ENCODE results near the gene ZCCHC7.

The ZCCHC7 gene

GRCh38 chr9:37218800-37219425, 98.5 kb downstream of the ZCCHC7 start:
- Histone ChIP-seq H3K9me3 (no peaks in the 10 kb centered on the region), H3K4me3 (ENCODE audit: low read depth in 1 of 2, low read length in 1 of 2) (no peak overlapping the region), H3K27ac (no peak overlapping the region), H3K27me3 (no peaks in the 10 kb centered on the region), H3K36me3 (no peaks in the 10 kb centered on the region), H3K4me1 (ENCODE audit: control insufficient read depth in 1 of 2, insufficient read depth in 1 of 2, low read depth in 1 of 2, low read length in 1 of 2) (no peaks in the 10 kb centered on the region)
- TF ChIP-seq CTCF (IDR thresholded peaks at IDR 0.05) = no peak

GRCh38 chr9:37220971-37221370, 100.6 kb downstream of the ZCCHC7 start:
- Histone ChIP-seq H3K27ac (no peak overlapping the region), H3K9me3 (no peaks in the 10 kb centered on the region), H3K36me3 (no peaks in the 10 kb centered on the region), H3K4me3 (ENCODE audit: low read depth in 1 of 2, low read length in 1 of 2) (no peak overlapping the region), H3K4me1 (ENCODE audit: control insufficient read depth in 1 of 2, insufficient read depth in 1 of 2, low read depth in 1 of 2, low read length in 1 of 2) (no peaks in the 10 kb centered on the region), H3K27me3 (no peaks in the 10 kb centered on the region)
- no peak for TF ChIP-seq CTCF (IDR thresholded peaks at IDR 0.05)

- TF ChIP-seq CTCF (IDR thresholded peaks at IDR 0.05) = no peak
- Histone ChIP-seq H3K4me3 (ENCODE audit: low read depth in 1 of 2, low read length in 1 of 2) (no peak overlapping the region), H3K27ac (no peak overlapping the region), H3K4me1 (ENCODE audit: control insufficient read depth in 1 of 2, insufficient read depth in 1 of 2, low read depth in 1 of 2, low read length in 1 of 2) (no peaks in the 10 kb centered on the region), H3K27me3 (no peaks in the 10 kb centered on the region), H3K9me3 (no peaks in the 10 kb centered on the region), H3K36me3 (no peaks in the 10 kb centered on the region)
Measured at GRCh38 chr9:37221489-37222106, 101.2 kb downstream of the ZCCHC7 start.

- Histone ChIP-seq H3K4me1 (ENCODE audit: control insufficient read depth in 1 of 2, insufficient read depth in 1 of 2, low read depth in 1 of 2, low read length in 1 of 2) (no peaks in the 10 kb centered on the region), H3K27ac (no peak overlapping the region), H3K36me3 (no peaks in the 10 kb centered on the region), H3K4me3 (ENCODE audit: low read depth in 1 of 2, low read length in 1 of 2) (no peak overlapping the region), H3K27me3 (no peaks in the 10 kb centered on the region), H3K9me3 (no peaks in the 10 kb centered on the region)
- no peak for TF ChIP-seq CTCF (IDR thresholded peaks at IDR 0.05)
Measured at GRCh38 chr9:37229455-37229854, 109.1 kb downstream of the ZCCHC7 start.

- Histone ChIP-seq H3K4me1 (ENCODE audit: control insufficient read depth in 1 of 2, insufficient read depth in 1 of 2, low read depth in 1 of 2, low read length in 1 of 2) (no peaks in the 10 kb centered on the region), H3K4me3 (ENCODE audit: low read depth in 1 of 2, low read length in 1 of 2) (no peak overlapping the region), H3K27ac (no peak overlapping the region), H3K9me3 (no peaks in the 10 kb centered on the region), H3K36me3 (no peaks in the 10 kb centered on the region), H3K27me3 (no peaks in the 10 kb centered on the region)
- TF ChIP-seq CTCF (IDR thresholded peaks at IDR 0.05) = no peak
Measured at GRCh38 chr9:37229882-37230482, 109.6 kb downstream of the ZCCHC7 start.

All from neutrophil (primary cell).